ENCODE data around the gene ABHD11.
"Not testable (repeated sequence)": the region's sequence is repeated elsewhere in the genome, so short reads cannot be mapped to it uniquely, and the experiment has no call there.

Gene ABHD11

DNA sequence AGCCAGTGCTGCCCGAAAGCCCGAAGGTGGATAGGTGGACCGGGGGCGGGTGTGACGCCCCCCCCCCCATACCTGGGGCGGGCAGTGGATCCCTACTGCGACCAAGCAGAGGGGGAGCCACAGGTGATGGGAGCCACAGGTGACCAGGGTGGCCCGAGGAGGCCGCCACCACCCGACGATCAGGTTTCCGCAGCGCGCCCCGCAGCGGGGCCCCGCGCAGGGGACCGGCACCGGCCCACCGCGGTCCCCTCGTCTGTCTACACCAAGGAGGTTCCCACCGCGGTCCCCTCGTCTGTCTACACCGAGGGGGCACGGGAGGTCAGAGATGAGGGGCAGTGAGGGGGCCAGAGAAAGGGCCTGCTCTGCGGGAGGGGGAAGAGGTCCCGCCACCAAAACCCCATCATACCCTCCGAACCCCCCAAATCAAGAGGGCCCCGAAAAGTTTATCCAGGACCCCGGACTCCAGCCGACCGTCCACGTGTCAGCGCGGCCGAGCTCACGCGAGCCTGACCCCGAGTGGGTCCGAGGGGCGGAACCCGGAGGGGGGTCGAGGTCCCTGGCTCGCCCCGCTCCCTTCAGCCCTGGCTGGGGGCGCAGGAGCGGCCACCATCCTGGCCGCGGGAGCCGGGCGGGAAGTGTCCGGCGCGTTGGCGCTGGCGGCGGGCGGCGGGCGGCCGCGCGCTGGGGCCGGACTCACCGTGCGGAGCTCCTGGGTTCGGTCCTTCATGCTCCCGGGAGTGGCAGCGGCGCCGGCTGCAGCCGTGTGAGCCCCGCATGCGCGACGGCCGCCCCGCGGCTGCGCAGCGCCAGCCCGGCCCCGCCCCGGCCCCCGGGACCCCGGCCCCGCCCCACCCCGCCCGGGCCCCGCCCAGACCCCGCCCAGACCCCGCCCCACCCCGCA lies 19.4 kb downstream of the ABHD11 start, which contains the start of gene STX1A:
Gene STX1A (minus strand): TSS at position 765 of the 901 bp plus-strand sequence. CDS start 38 bp downstream, at position 727.
- no peak for DNase-seq (ENCODE audit: low read depth, low spot score)

DNA sequence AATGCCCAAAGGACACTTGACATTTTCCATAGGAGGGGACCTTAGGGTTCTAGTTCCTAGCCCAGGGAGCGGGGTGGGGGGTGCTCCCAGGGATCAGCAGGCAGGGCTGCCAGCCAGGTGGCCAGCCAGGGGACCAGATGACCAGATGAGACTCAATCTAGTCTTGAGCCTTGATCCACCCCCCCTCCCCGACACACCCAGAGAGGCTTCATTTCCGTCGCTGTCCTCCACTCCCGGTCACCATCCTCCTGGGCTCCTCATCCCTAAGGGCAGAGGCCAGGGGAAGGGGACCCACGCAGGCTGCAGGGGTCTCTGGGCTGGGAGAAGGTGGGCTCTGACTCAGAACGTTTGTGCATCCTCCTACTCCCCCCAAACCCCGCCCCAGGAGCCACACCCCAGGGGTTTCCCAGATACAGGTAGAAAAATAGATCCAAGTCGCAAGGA lies 20.1 kb downstream of the ABHD11 start:
- DNase-seq (ENCODE audit: low read depth, low spot score), result no peak

DNA sequence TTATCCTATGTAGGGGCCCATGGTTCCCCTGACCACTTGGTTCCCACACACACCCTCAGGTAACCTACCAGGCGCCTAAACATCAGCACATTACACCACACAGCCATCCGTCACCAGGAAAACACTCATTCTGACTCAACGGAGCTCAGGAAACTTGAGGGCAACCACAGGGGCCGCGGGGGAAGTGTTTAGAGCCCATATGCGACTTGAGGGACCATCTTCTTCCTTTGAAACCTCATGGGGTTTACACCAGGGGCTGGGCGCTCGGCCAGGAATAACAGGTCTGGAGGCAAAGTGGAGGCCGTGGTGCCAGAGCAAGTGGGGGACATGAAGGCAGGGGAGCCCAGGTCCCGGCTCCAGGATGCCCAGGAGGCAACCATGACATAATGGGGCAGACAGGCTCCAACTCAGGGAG lies 20.6 kb downstream of the ABHD11 start:
- DNase-seq (ENCODE audit: low read depth, low spot score), result peak; percentile 54

DNA sequence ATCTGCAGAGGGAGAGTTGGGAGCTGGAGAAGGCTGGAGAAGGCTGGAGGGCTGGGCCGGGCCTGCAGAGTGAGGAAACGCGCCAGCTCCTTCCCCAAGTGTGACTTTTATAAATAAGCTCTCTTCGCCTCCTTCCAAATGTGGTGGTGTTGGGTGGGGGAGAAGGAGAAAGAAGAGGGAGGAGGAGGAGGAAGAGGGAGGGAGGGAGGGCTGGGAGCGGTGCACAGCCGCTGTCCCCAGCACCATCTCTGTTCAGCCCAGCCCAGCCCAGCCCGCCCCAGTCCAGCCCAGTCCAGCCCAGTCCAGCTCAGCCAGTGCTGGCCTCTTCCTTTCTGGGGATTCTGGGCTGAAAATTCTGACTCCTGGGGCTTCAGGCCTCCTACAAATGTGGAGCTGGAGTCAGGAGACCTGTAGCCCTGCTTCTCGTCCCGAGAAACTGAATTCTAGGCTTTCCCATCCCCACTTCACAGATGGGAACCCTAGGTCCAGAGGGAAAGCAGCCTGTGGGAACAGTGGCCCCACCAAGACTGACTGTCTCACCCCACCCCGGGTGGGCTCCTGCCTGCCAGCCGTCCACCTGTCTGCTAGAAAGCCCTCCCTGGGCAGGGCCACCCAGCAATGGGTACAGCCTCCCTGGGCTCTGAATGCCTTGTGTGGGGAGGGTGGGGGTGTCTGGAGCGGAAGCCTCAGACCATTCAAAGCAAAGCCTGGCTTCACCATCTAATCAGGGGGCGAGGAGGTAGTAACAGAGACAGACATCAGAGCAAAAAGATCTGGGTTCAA lies 21.4 kb downstream of the ABHD11 start:
- DNase-seq (ENCODE audit: low read depth, low spot score), result no peak

DNA sequence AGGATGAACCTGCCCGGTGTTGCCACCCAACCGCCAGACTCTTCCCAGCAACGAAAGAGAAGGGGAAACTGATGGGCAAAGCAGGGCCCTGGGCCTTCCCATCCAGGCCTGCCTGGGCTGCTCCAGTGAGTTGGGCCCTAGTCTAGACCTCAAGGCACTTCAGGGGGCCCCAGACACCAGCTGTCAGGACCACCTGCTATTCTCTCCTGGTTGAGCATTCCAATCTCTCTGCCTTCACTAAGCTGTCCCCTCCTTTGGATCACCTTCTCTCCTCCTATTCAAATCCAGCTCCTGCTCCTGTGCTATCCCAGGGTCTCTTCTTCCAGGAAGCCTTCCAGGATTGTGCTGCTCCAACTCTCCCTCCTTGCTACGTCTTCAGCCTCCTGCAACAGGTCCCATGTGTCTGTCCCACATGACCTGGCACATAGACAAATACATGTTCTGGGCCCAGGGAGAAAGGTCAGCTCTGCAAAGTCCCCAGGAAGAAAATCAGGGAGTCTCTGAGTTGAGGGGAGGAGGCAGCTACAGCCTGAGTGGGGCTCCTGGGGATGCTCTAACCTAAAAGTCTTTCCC lies 22.2 kb downstream of the ABHD11 start:
- DNase-seq (ENCODE audit: low read depth, low spot score), result no peak

DNA sequence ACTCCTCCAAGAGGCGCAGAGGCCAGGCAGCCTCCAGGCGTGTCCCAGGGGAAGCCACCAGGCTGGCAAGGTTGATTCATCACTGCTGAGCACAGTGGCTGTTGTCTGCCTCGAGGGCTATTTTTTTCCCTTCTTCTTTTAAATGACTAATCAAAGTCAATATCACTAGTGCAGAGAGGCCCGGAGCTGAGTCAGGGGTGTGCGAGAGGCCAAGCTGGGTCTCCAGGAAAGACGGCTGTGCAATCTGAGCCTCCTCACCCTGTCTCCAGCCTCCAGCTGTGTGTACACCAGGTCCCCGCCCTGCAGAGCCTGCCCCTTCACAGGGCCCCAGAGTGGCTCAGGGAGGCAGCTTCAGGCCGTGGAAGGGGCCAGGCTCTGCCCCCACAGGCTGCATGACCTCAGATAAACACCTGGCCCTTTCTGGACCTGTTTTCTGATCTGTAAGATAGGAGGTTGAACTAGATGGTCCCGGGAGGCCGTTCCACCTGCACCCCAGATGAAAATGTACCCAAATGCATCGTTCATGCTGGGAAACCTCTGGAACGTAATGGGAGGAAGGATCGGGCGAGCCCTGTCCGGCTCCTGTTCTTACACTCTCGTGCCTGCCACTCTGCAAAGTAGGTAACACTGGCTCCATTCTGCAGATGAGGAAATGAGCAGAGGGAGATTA lies 22.8 kb downstream of the ABHD11 start:
- DNase-seq (ENCODE audit: low read depth, low spot score), result no peak

DNA sequence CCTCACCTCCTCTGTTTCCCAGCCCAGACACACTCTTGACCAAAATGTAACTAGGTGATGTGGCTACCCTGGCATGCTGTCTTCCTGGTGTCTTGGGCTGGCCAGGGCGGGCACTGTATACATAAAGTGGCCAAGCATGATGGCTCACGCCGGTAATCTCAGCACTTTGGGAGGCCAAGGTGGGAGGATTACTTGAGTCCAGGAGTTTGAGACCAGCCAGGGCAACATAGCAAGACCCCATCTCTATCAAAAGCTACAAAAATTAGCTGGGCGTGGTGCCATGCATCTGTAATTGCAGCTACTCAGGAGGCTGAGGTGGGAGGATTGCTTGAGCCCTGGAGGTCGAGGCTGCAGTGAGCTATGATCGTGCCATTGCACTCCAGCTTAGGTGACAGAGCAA lies 25.3 kb downstream of the ABHD11 start:
- not testable (repeated sequence) for DNase-seq (ENCODE audit: low read depth, low spot score)

DNA sequence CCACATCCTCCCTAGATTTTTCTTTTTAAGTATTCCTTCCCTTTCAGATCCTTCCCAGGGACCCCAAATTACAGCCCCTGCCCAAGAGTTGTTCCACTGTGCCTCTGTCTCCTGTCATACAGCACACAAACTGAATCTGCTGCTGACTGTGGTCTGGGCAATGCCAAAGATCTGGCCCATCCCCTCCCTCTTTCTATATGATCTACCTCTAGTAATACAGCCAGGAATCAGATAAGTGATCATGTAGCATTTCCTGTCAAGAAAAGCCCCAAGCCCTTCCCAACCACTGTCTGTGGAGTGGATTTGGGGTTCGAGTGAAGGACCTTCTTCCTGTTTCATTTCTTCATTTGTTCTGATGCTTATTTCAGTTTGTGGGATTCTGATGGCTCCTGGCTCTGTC lies 25.8 kb downstream of the ABHD11 start:
- no peak for DNase-seq (ENCODE audit: low read depth, low spot score)

DNA sequence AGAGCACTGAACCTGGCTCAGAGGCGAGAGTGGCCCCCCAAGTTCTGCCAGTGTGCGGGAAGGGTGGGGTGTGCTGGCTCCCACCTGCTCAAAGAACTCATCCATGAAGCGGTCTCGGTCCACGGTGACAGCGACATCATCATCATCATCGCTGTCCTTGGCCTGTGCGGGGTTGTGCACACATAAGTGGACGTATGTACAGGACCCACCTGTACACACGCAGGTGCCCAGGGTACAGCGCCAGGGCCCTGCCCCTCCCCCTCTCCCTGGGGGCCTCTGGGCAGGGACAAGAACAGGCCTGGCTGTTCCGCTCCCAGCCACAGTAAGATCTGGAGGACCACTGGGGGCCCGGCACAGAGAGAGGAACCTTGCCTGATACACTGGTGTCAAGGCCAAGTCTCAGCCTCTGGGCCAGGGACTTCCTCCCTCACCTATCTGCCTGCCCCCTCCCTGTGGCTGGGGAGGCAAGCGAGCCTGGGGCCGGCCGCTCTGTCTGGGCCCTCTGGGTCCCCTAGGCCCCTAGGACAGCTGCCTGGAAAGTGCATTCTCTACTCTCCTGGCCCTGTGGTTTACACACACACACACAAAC lies 29.5 kb downstream of the ABHD11 start:
- DNase-seq (ENCODE audit: low read depth, low spot score), result no peak

DNA sequence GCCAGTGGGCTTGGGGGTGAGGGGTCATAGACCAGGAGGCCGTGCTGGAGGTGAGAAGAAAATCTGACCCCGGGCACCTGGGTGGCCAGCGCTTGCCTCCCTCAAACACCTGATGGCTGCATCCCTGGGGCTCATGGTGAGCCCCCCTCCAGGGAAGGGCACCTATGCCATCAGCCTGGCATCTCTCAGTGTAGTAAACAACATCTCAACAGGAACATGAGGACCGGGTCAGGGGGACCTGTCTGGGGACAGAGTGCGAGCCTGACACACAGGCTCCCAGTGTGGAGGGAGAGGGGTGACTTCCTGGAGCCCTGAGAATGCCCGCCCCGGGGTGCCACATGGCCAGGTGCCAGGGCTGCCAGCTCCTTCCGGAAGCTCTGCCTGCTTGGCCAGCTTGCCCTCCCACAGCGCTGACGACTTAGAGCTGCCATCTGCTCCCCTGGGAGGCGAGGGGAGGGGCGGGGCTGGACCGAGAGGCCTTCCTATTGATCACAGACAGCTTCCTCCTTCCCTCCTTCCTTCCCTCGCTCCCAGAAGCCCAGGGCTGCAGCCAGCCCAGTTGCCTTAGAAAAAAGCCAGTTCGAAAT lies 31.5 kb downstream of the ABHD11 start:
- no peak for DNase-seq (ENCODE audit: low read depth, low spot score)

DNA sequence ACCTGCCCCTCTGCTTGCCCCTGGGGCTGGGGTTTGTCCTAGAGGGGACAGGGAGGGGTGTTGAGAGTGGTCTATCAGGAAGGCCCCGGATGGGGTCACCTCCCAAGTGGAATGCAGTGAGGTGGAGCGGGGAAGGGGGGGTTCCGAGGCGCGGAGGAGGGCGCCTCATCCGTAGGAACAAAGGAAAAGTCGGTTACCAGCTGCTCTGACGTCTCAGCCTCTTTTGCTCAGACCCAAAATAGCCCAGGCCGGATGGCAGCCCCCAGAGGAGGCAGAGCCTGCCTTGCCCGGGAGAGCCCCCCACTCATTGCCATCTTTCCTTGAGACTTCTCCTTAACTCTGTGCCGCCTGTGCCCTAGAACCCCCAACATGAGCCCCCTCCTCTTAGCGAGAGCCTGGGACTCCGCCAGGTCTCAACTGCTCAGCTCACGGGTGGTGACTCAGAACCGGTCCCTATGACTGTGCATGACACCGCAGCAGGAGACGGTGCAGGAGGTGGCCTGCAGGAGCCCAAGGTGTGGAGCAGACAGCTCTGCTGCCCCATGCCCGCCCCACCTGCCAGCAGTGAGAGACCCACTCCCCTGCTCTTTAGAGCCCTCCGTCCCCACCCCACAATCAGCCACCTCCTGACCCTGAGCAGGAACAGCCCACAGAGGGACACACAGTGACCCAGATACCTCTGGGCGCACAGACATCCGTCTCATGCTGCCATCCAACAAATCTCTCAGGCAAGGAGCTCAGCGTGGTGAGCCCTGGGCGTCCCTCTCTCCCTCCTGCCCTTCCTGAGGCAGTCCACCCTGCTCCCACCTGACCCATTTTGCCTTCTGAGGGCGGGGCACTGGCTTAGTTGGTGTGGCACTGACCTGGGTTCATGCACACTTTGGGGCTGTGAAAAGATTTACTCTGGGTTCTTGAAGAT lies 32.2 kb downstream of the ABHD11 start:
- no peak for DNase-seq (ENCODE audit: low read depth, low spot score)

DNA sequence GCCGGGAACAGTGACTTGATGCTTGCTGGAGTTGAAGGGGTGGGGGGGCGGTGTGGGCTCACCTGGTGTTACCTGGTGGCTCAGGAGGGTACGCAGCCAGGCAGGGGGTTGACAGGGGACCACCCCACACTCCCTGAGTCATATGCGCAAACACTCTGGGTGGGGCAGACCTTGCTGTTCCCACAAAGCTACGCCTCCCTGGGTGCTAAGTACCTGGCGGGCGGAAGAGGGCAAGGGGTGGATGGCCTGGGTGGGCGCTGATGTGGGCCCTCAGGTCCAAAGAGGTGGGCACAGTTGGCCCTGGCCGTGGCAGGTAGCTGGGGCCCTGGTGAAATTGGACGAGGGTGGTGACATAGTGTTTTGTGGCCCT lies 33.1 kb downstream of the ABHD11 start:
- DNase-seq (ENCODE audit: low read depth, low spot score), result no peak

DNA sequence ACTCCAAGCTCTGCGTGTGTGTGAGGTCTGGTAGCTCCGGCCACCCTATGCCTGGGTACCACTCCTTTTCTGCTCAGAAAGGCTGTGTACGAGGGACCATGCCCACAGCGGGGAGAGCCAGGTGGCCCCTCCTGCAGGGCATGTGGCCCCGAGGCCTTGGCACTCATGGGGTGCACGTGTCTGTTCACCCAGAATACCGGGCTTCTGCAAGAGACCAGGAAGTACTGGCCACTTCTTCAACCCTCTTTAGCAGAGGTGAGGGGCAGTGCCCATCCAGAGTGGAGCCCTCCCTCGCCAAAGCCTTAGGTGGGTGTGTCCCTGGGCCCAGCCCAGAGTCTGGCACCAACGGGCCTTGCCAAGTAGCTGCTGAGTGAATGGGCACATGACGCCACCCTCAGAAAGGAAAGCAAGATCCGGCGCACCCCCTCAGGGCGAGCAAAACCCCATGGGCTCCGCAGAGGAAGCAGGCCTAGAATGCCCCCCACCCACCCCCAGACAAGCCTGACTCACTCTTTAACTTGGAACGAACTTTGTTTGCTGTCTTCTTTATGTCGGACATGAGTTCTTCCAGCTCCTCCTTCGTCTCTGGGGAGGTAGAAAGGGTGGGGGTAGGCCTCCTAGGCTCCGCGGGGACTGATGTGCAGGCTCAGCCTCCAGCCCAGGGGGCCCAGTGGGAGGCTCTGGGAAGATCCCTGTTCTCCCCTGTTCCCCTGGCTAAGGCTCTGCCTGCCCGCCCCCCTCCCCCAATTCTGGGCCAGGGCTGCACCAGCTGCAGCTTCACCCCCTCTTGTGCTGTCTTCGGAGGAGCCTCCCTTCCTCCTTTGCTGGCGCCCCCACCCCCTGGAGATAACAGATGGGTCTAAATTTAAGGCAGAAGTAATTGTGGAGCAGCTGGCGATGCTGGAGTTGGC lies 33.7 kb downstream of the ABHD11 start:
- no peak for DNase-seq (ENCODE audit: low read depth, low spot score)

DNA sequence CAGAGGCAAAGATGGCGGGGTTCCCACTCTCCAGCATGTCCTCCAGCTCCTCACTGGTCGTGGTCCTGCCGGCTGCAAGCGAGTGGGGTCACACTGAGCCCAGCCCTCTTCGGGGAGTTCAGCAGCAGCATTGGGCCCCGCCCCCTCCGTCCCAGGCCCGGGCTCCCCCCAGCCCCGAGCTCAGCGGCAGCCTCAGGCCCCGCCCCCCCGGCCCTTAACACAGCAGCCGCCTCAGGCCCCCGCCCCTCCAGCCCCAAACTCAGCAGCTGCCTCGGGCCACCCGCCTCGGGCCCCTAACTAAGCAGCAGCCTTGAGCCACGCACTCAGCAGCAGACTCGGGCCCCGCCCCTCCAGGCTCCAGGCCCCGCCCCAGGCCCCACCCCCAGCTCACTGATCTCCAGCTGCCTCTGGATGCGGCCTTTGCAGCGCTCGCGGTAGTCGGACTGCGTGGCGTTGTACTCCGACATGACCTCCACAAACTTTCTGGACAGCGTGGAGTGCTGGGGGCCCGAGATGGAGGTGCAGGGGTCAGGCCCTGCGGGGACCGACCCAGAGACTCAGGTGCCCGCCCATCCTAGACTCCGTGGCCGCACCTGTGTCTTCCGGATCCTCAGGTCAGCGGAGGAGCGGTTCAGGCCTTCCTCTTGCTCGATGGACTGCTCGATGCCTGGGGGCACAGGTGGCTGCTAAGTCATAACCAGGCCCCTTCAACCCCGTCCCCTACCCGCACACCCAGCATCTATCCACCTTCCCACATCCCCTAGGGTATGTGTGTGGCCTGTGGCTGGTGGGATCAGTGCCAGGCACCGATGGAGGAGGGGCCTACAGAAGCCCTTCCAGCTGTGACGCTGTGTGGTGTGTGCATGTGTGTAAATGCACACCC lies 34.6 kb downstream of the ABHD11 start:
- no peak for DNase-seq (ENCODE audit: low read depth, low spot score)

DNA sequence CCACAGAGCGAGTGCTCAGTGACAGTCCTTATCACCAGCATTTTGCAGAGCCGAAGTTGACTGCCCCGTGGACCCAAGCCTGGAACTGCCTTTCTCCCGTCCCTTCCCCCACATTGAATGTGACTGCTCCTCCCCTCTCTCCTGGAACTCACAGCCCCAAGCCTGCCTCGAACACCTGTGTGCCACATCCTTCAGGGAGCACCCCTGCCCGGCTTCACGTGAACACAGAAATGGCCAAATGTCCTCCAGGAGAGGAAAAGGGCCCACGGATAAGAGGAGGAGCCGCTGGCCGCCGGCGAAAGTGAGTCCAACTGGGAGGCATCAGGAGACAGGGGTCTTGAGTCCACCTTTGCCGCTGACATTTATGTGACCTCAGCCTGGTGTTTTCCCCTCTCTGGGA lies 35.4 kb downstream of the ABHD11 start:
- no peak for DNase-seq (ENCODE audit: low read depth, low spot score)

DNA sequence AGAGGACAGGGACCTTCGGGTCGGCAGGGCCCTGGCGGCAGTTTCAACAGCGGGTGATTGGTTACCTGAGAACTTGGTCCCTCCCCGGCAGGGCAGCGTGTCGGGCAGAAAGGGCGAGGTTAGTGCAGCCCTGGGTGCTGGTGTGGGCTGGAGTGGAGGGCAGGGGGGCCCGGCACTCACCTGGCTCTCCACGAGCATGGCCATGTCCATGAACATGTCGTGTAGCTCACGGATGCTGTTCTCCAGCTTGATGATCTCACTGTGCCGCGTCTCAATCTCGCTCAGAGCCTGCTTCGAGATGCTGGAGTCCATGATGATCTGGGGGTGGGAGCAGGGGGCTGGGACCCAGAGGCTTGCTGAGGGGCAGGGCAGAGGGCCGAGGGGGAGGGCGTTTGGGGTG lies 35.9 kb downstream of the ABHD11 start:
- no peak for DNase-seq (ENCODE audit: low read depth, low spot score)

DNA sequence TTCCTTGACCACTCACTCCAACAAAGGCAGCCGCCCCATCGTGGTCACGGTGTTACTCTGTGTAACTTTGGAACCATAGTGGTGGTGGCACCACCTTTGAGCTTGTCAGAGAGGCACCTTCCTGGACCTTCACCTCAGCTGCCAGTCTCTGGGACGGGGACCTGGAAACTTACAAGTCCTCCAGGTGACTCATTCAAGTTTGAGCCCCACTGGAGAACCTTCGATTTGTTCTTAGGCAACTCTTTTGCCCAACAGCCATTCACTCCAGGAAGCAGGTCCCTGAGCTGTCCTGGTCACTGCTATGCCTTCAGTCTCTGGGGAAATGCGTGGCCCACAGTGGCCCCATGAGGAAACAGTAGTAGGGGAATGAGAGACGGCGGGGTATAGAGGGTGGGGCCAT lies 36.4 kb downstream of the ABHD11 start:
- DNase-seq (ENCODE audit: low read depth, low spot score), result no peak

Measured in activated naive CD8-positive, alpha-beta T cell treated with anti-CD3 and anti-CD28 coated beads, Interleukin-2, amount 50 U/mL, for 16 hours (primary cell).